Fibroblast of lung (primary cell): Measurements from ENCODE around the gene SMAD3. TPM values are rescaled to one million over a fixed set of nuclear protein-coding genes. Genes with fewer than 3 reads are reported as not detected.

Experiments used
- DNase-seq, 2 donors: peaks; one replicate each; pipeline versions ENCODE4 v3.0.0 to v3.0.0-alpha.2; 2010; ENCODE audit warnings: low read depth in 2 of 2
- H2AFZ ChIP-seq: 2 replicates; pipeline ENCODE4 v1.5.1; 2012; ENCODE audit warnings: low read length, control low read depth, inconsistent platforms
- H3K27ac ChIP-seq: 2 replicates; pipeline ENCODE4 v1.5.1; 2011; ENCODE audit warnings: low read length, control low read depth; ENCODE audit not compliant: insufficient read depth
- H3K27me3 ChIP-seq: 2 replicates; pipeline ENCODE4 v1.5.1; 2011; ENCODE audit warnings: mild to moderate bottlenecking, low read length; ENCODE audit not compliant: control insufficient read depth, insufficient read depth
- H3K36me3 ChIP-seq: 2 replicates; pipeline ENCODE4 v1.5.1; 2011; ENCODE audit warnings: low read length; ENCODE audit not compliant: control insufficient read depth, insufficient read depth
- H3K4me1 ChIP-seq: 2 replicates; pipeline ENCODE4 v1.5.1; 2011; ENCODE audit warnings: low read length; ENCODE audit not compliant: control insufficient read depth, insufficient read depth; ENCODE audit errors: extremely low read depth
- H3K4me2 ChIP-seq: 2 replicates; pipeline ENCODE4 v1.5.1; 2011; ENCODE audit warnings: low read length, control low read depth; ENCODE audit not compliant: insufficient read depth; ENCODE audit errors: extremely low read depth
- H3K4me3 ChIP-seq, 4 experiments: fragments of 200-600 bp in 1 of 4; sonication (generic) in 1 of 4; replicated peaks in 1 of 4; 2 replicates each; pipeline ENCODE4 v1.5.1; 2011 to 2016; ENCODE audit warnings: low read length in 4 of 4, low read depth in 3 of 4, mild to moderate bottlenecking in 3 of 4, control low read depth in 2 of 4, inconsistent platforms in 1 of 4, mixed read lengths in 1 of 4; ENCODE audit not compliant: insufficient read depth in 1 of 4; ENCODE audit errors: control extremely low read depth in 1 of 4
- H3K79me2 ChIP-seq: 2 replicates; pipeline ENCODE4 v1.5.1; 2012; ENCODE audit warnings: mild to moderate bottlenecking, low read length, inconsistent platforms; ENCODE audit not compliant: control insufficient read depth, insufficient read depth
- H3K9ac ChIP-seq: 2 replicates; pipeline ENCODE4 v1.5.1; 2011; ENCODE audit warnings: mild to moderate bottlenecking, low read length, control low read depth; ENCODE audit not compliant: insufficient read depth
- H3K9me3 ChIP-seq: 2 replicates; pipeline ENCODE4 v1.5.1; 2012; ENCODE audit warnings: low read depth, low read length; ENCODE audit not compliant: control insufficient read depth, insufficient read depth
- H4K20me1 ChIP-seq: 2 replicates; pipeline ENCODE4 v1.5.1; 2011; ENCODE audit warnings: low read length; ENCODE audit not compliant: control insufficient read depth, insufficient read depth; ENCODE audit errors: extremely low read depth
- CTCF ChIP-seq, 2 donors: IDR thresholded peaks in 1 of 2; conservative IDR thresholded peaks in 1 of 2; 1 replicate in 1 of 2; 2 replicates in 1 of 2; pipeline ENCODE4 v1.5.1; 2011 to 2012; ENCODE audit warnings: low read length in 2 of 2, control low read depth in 1 of 2, inconsistent platforms in 1 of 2, low read depth in 1 of 2, mild to moderate bottlenecking in 1 of 2
- EZH2 ChIP-seq: IDR thresholded peaks from 2 replicates; pipeline ENCODE4 v1.5.1; 2012; ENCODE audit warnings: low read length, control low read depth, mild to moderate bottlenecking; ENCODE audit errors: missing control alignments
- polyA plus RNA-seq, 2 donors: library from polyadenylated mRNA; depleted of rRNA in 1 of 2; stranded (reverse) in 1 of 2; unstranded in 1 of 2; fragments of >200 nt; gene quantifications; 2 replicates each; pipeline ENCODE4 v1.2.1, GENCODE V29; 2011 to 2012; ENCODE audit warnings: missing spikeins in 1 of 2
- total RNA-seq: library from RNA; depleted of rRNA; stranded (reverse); fragments of >200 nt; gene quantifications from 2 replicates; pipeline ENCODE4 v1.2.1, GENCODE V29; 2014

SMAD3 gene
- total and polyA plus RNA-seq, 2 donors (not counting 1 experiment from before 2014, with no cell fraction given) = 69.9 to 173 TPM

- Histone ChIP-seq H3K27ac (peak overlapping the region; percentile 84), H3K4me3 (no peak overlapping the region), H2AFZ (no peak overlapping the region), H3K27me3 (no peaks in the 10 kb centered on the region), H3K4me2 (no peak overlapping the region), H3K4me1 (peaks cover 80% of the 10 kb centered on the region), H3K36me3 (peaks cover 53% of the 10 kb centered on the region), H3K79me2 (peaks cover 71% of the 10 kb centered on the region), H3K9ac (no peak overlapping the region), H4K20me1 (no peaks in the 10 kb centered on the region), H3K9me3 (no peaks in the 10 kb centered on the region)
- DNase-seq = no peak
- TF ChIP-seq CTCF (conservative IDR thresholded peaks at IDR 0.05 in 1 of 2, IDR thresholded peaks at IDR 0.05 in 1 of 2; ENCODE audit: low read depth in 1 of 2, low read length in 2 of 2) = no peak
Observed at GRCh38 chr15:67173786-67174185, 108.4 kb downstream of the SMAD3 start.

- H3K4me1 ChIP-seq = peaks cover 80% of the 10 kb centered on the region
- peaks cover 69% of the 10 kb centered on the region for H3K79me2 ChIP-seq
- no peaks in the 10 kb centered on the region for H4K20me1 ChIP-seq
- no peak for DNase-seq
- H3K27ac ChIP-seq = peak overlapping the region; percentile 84
- no peaks in the 10 kb centered on the region for H3K27me3 ChIP-seq
- no peaks in the 10 kb centered on the region for H3K9me3 ChIP-seq
- no peak overlapping the region for H2AFZ ChIP-seq
- H3K36me3 ChIP-seq = peaks cover 53% of the 10 kb centered on the region
- H3K4me3 ChIP-seq = no peak overlapping the region
- no peak overlapping the region for H3K4me2 ChIP-seq
- H3K9ac ChIP-seq = peak overlapping the region; percentile 8
- TF ChIP-seq CTCF (conservative IDR thresholded peaks at IDR 0.05 in 1 of 2, IDR thresholded peaks at IDR 0.05 in 1 of 2; ENCODE audit: low read depth in 1 of 2, low read length in 2 of 2) (no peak), EZH2 (no peak)
Observed at GRCh38 chr15:67174446-67174845, 109.0 kb downstream of the SMAD3 start.

- Histone ChIP-seq H4K20me1 (no peaks in the 10 kb centered on the region), H3K4me1 (peaks cover 82% of the 10 kb centered on the region), H3K27ac (peak overlapping the region; percentile 84), H3K4me3 (no peak overlapping the region), H3K27me3 (no peaks in the 10 kb centered on the region), H3K9ac (no peak overlapping the region), H3K79me2 (peaks cover 69% of the 10 kb centered on the region), H3K4me2 (no peak overlapping the region), H2AFZ (no peak overlapping the region), H3K9me3 (no peaks in the 10 kb centered on the region), H3K36me3 (peaks cover 54% of the 10 kb centered on the region)
- DNase-seq = peak in 1 of 2 donors; percentile 61
- TF ChIP-seq CTCF (conservative IDR thresholded peaks at IDR 0.05 in 1 of 2, IDR thresholded peaks at IDR 0.05 in 1 of 2; ENCODE audit: low read depth in 1 of 2, low read length in 2 of 2) (no peak), EZH2 (no peak)
Observed at GRCh38 chr15:67174864-67175573, 109.6 kb downstream of the SMAD3 start.
